Keratinocyte (primary cell): ENCODE results near the gene GATD1. TPM values are rescaled to one million over a fixed set of nuclear protein-coding genes. Genes with fewer than 3 reads are reported as not detected.
A peak's percentile ranks its signal among the peaks of the same experiment; 100 is the strongest.

Experiments used
- DNase-seq: peaks from one replicate; pipeline ENCODE4 v3.0.0-alpha.2; 2011; ENCODE audit warnings: low read depth, missing footprints, low spot score
- FAIRE-seq: peaks from 2 replicates; lab custom pipeline; 2011; peaks lifted over from hg19 to GRCh38; lab: Jason Lieb, UNC
- H2AFZ ChIP-seq: 2 replicates; pipeline ENCODE4 v1.6.0; 2012; ENCODE audit warnings: low read length, control low read depth, inconsistent platforms; ENCODE audit not compliant: control insufficient read depth
- H3K27ac ChIP-seq: 2 replicates; pipeline ENCODE4 v1.5.1; 2011; ENCODE audit warnings: low read length; ENCODE audit not compliant: control insufficient read depth, insufficient read depth
- H3K27me3 ChIP-seq: 3 replicates; pipeline ENCODE4 v1.6.0; 2011; ENCODE audit warnings: low read length; ENCODE audit not compliant: control insufficient read depth, insufficient read depth; ENCODE audit errors: extremely low read depth
- H3K36me3 ChIP-seq, 2 experiments: 2 replicates in 1 of 2; 3 replicates in 1 of 2; pipeline ENCODE4 v1.5.1; 2011; ENCODE audit warnings: low read length in 2 of 2, mild to moderate bottlenecking in 1 of 2; ENCODE audit not compliant: control insufficient read depth in 2 of 2, insufficient read depth in 2 of 2; ENCODE audit errors: extremely low read depth in 1 of 2
- H3K4me1 ChIP-seq: 3 replicates; pipeline ENCODE4 v1.5.1; 2011; ENCODE audit warnings: low read length; ENCODE audit not compliant: control insufficient read depth, insufficient read depth; ENCODE audit errors: extremely low read depth
- H3K4me2 ChIP-seq: 3 replicates; pipeline ENCODE4 v1.6.0; 2011; ENCODE audit warnings: low read depth, low read length; ENCODE audit not compliant: control insufficient read depth, insufficient read depth; ENCODE audit errors: extremely low read depth
- H3K4me3 ChIP-seq, 3 experiments: fragments of 200-600 bp in 1 of 3; sonication (generic) in 1 of 3; 2 replicates in 2 of 3; 3 replicates in 1 of 3; pipeline ENCODE4 v1.5.1; 2011 to 2016; ENCODE audit warnings: low read length in 3 of 3, mild to moderate bottlenecking in 3 of 3, control low read depth in 2 of 3, inconsistent platforms in 1 of 3, low read depth in 1 of 3, mixed read lengths in 1 of 3, mixed run types in 1 of 3, moderate library complexity in 1 of 3; ENCODE audit not compliant: control insufficient read depth in 2 of 3, insufficient read depth in 2 of 3; ENCODE audit errors: extremely low read depth in 1 of 3
- H3K79me2 ChIP-seq: 2 replicates; pipeline ENCODE4 v1.6.0; 2012; ENCODE audit warnings: low read length; ENCODE audit not compliant: control insufficient read depth, insufficient read depth
- H3K9ac ChIP-seq: 3 replicates; pipeline ENCODE4 v1.6.0; 2011; ENCODE audit warnings: low read length; ENCODE audit not compliant: control insufficient read depth, insufficient read depth; ENCODE audit errors: extremely low read depth
- H3K9me1 ChIP-seq: 3 replicates; pipeline ENCODE4 v1.6.0; 2011; ENCODE audit warnings: low read length; ENCODE audit not compliant: control insufficient read depth, insufficient read depth; ENCODE audit errors: extremely low read depth
- H3K9me3 ChIP-seq: 2 replicates; pipeline ENCODE4 v1.5.1; 2012; ENCODE audit warnings: low read depth, low read length; ENCODE audit not compliant: control insufficient read depth
- H4K20me1 ChIP-seq: 3 replicates; pipeline ENCODE4 v1.6.0; 2011; ENCODE audit warnings: low read length; ENCODE audit not compliant: control insufficient read depth, insufficient read depth; ENCODE audit errors: extremely low read depth
- EZH2 ChIP-seq: IDR thresholded peaks from one replicate; pipeline ENCODE4 v1.6.1; 2012; ENCODE audit warnings: inconsistent platforms, mild to moderate bottlenecking, low read length, moderate library complexity
- dilution Hi-C: fragments of 300-500 bp; cut with MboI; formaldehyde crosslinking; loops from one replicate; pipeline ENCODE4 v1.7.0; 2020; ENCODE audit warnings: low sequenced_read_pairs; ENCODE audit not compliant: extremely low pct_ligation_motif_present
- polyA plus RNA-seq, 5 experiments: library from polyadenylated mRNA; depleted of rRNA in 3 of 5; stranded (reverse) in 3 of 5; stranded (forward) in 1 of 5; unstranded in 1 of 5; fragments of >200 nt; gene quantifications; 1 replicate in 1 of 5; 2 replicates in 3 of 5; 3 replicates in 1 of 5; pipeline versions ENCODE4 v1.2.1 to v1.2.3, GENCODE V29; 2011 to 2012; ENCODE audit warnings: missing spikeins in 2 of 5, low read depth in 1 of 5, low replicate concordance in 1 of 5
- TF ChIP-seq, protein P1 (sequence below), 3 experiments: IDR thresholded peaks in 1 of 3; conservative IDR thresholded peaks in 1 of 3; optimal IDR thresholded peaks in 1 of 3; 2 replicates in 2 of 3; 3 replicates in 1 of 3; pipeline versions ENCODE3 to v1.5.1; 2011; ENCODE audit warnings: low read length in 3 of 3, mild to moderate bottlenecking in 3 of 3, moderate library complexity in 2 of 3, control low read depth in 1 of 3, inconsistent platforms in 1 of 3; ENCODE audit not compliant: insufficient read depth in 2 of 3; ENCODE audit errors: extremely low read depth in 1 of 3

The GATD1 gene
- polyA plus RNA-seq, 1 donor (not counting 4 experiments of a cell fraction or from before 2014, with no cell fraction given): 24.4 TPM

DNA sequence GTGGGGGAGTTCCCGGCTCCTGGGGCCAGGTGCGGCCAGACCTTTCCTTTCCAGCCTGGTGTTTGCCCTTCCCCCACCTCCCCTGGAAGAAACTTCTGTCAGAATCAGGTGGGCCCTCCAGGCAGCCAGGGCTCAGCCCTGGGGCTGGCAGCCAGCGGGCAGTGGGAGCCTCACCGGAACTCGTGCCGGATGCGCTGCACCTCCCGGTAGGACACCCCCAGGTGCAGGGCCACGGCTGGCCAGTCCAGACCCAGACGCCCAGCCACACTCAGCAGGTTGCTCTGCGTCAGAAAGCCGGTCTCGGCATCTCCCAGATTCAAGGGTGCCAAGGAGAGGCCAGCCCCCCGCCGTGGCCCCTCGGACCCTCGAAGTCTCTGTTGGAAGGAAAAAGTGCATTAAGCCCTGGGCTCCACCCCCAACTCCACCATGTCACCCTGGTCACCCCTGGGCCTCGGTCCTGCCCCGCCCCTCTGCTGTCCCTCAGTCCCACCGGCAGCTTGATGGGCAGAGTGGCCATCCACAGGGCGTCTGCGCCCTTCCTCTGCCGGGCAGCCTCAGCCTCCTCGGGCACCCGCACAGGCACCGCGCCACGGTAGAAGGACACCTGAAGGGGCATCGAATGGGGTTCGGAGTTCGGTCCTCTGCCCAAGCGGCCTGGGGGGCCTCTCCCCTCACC is 22.5 kb upstream of the GATD1 start:
- H3K36me3 ChIP-seq: peaks cover 0 to 17% of the 10 kb centered on the region in 2 experiments
- no peak overlapping the region for H3K4me3 ChIP-seq
- H3K9me1 ChIP-seq: no peaks in the 10 kb centered on the region
- H2AFZ ChIP-seq: no peak overlapping the region
- H3K4me1 ChIP-seq: peaks cover 29% of the 10 kb centered on the region
- no peak overlapping the region for H3K4me2 ChIP-seq
- TF ChIP-seq, protein P1, sequence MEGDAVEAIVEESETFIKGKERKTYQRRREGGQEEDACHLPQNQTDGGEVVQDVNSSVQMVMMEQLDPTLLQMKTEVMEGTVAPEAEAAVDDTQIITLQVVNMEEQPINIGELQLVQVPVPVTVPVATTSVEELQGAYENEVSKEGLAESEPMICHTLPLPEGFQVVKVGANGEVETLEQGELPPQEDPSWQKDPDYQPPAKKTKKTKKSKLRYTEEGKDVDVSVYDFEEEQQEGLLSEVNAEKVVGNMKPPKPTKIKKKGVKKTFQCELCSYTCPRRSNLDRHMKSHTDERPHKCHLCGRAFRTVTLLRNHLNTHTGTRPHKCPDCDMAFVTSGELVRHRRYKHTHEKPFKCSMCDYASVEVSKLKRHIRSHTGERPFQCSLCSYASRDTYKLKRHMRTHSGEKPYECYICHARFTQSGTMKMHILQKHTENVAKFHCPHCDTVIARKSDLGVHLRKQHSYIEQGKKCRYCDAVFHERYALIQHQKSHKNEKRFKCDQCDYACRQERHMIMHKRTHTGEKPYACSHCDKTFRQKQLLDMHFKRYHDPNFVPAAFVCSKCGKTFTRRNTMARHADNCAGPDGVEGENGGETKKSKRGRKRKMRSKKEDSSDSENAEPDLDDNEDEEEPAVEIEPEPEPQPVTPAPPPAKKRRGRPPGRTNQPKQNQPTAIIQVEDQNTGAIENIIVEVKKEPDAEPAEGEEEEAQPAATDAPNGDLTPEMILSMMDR (optimal IDR thresholded peaks at IDR 0.05 in 1 of 3, IDR thresholded peaks at IDR 0.05 in 1 of 3, conservative IDR thresholded peaks at IDR 0.05 in 1 of 3; ENCODE audit: extremely low read depth in 1 of 3, insufficient read depth in 2 of 3, low read length in 3 of 3): no peak
- TF ChIP-seq EZH2: no peak
- DNase-seq (no peak), FAIRE-seq (no peak)
- dilution Hi-C loops: no loop called here
- H3K79me2 ChIP-seq: no peaks in the 10 kb centered on the region
- H3K27me3 ChIP-seq: no peaks in the 10 kb centered on the region
- H4K20me1 ChIP-seq: no peaks in the 10 kb centered on the region
- no peak overlapping the region for H3K27ac ChIP-seq
- no peaks in the 10 kb centered on the region for H3K9me3 ChIP-seq
- H3K9ac ChIP-seq: no peak overlapping the region

DNA sequence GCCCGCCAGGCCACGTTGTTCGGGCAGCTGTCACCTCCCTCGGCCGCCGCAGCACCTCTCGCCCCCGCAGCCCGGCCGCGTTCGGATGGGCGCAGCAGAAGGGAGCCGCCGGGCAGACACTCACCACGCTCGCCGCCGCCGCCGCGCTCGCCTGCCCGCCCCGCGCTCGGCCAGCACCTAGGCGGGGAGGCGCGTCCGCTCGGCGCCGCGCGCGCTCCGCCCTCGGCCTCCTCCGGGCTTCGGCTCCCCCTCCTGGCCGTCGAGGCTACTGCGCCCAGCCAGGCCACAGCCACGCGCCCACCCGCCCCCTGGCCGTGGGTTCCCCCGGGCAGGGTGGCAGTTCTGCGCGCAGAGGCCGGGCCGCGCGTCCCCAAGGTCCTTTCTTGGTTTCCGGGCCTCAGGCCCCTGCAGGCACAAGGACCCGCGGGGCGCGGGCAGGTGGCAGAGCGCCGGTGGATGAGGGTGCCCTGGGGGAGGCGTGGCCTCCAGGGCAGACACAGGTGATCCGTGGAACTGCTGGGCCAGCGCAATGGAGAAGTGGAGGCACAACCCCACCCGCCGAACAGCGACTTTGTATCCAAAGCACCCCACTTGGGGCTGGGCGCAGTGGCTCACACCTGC is 20.9 kb upstream of the GATD1 start, which contains the start of gene SLC25A22:
Gene SLC25A22, minus strand, starts transcription at position 189 of the 621 bp plus-strand sequence. CDS start 3,275 bp downstream, outside the sequence.
- FAIRE-seq (no peak), DNase-seq (no peak)
- Histone ChIP-seq H3K4me3 (peak within 1 kb of the TSS; percentile 84 to 89 (median 86)), H3K79me2 (no peaks in the 10 kb centered on the region), H3K9me3 (no peaks in the 10 kb centered on the region), H3K4me2 (peak within 1 kb of the TSS; percentile 96), H3K9me1 (no peaks in the 10 kb centered on the region), H3K36me3 (peaks cover 7 to 21% of the 10 kb centered on the region in 2 experiments), H3K27ac (peak within 1 kb of the TSS; percentile 70), H3K9ac (peak within 1 kb of the TSS; percentile 80), H4K20me1 (no peaks in the 10 kb centered on the region), H3K4me1 (peaks cover 17% of the 10 kb centered on the region), H2AFZ (peak within 1 kb of the TSS; percentile 66), H3K27me3 (no peaks in the 10 kb centered on the region)
- dilution Hi-C loops: no loop called here
- no peak for TF ChIP-seq EZH2
- TF ChIP-seq, protein P1 (optimal IDR thresholded peaks at IDR 0.05 in 1 of 3, IDR thresholded peaks at IDR 0.05 in 1 of 3, conservative IDR thresholded peaks at IDR 0.05 in 1 of 3; ENCODE audit: extremely low read depth in 1 of 3, insufficient read depth in 2 of 3, low read length in 3 of 3): peak; percentile 40 to 78 (median 69)
